Astrocyte (in vitro differentiated cells and primary cell): ENCODE data around the gene CDX1. TPM values are rescaled to one million over a fixed set of nuclear protein-coding genes. Genes with fewer than 3 reads are reported as not detected.

ENCODE experiments used
- DNase-seq: peaks from one replicate; pipeline ENCODE4 v3.0.0-alpha.2; 2010; ENCODE audit warnings: low read depth
- FAIRE-seq: peaks from 2 replicates; lab custom pipeline; 2011; peaks lifted over from hg19 to GRCh38; lab: Jason Lieb, UNC
- H2AFZ ChIP-seq: 2 replicates; pipeline ENCODE4 v1.6.0; 2012; ENCODE audit warnings: low read depth, low read length, inconsistent platforms
- H3K27ac ChIP-seq: 2 replicates; pipeline ENCODE4 v1.5.1; 2011; ENCODE audit warnings: low read depth, low read length, inconsistent platforms
- H3K27me3 ChIP-seq: 2 replicates; pipeline ENCODE4 v1.6.0; 2011; ENCODE audit warnings: low read length, inconsistent platforms; ENCODE audit not compliant: insufficient read depth
- H3K36me3 ChIP-seq: 2 replicates; pipeline ENCODE4 v1.5.1; 2011; ENCODE audit warnings: low read length, inconsistent platforms; ENCODE audit not compliant: insufficient read depth
- H3K4me1 ChIP-seq: 2 replicates; pipeline ENCODE4 v1.5.1; 2011; ENCODE audit warnings: low read length, inconsistent platforms; ENCODE audit not compliant: insufficient read depth
- H3K4me2 ChIP-seq: 2 replicates; pipeline ENCODE4 v1.6.0; 2012; ENCODE audit warnings: low read length, inconsistent platforms
- H3K4me3 ChIP-seq: 2 replicates; pipeline ENCODE4 v1.5.1; 2011; ENCODE audit warnings: low read depth, mild to moderate bottlenecking, low read length, inconsistent platforms; ENCODE audit not compliant: insufficient read depth
- H3K79me2 ChIP-seq: 2 replicates; pipeline ENCODE4 v1.6.0; 2012; ENCODE audit warnings: mild to moderate bottlenecking, low read length, inconsistent platforms; ENCODE audit not compliant: insufficient read depth
- H3K9ac ChIP-seq: 2 replicates; pipeline ENCODE4 v1.6.0; 2012; ENCODE audit warnings: mild to moderate bottlenecking, low read length, inconsistent platforms
- H3K9me3 ChIP-seq: 2 replicates; pipeline ENCODE4 v1.5.1; 2012; ENCODE audit warnings: low read depth, mild to moderate bottlenecking, low read length, inconsistent platforms; ENCODE audit not compliant: insufficient read depth
- H4K20me1 ChIP-seq: 2 replicates; pipeline ENCODE4 v1.6.0; 2012; ENCODE audit warnings: low read length, inconsistent platforms; ENCODE audit not compliant: insufficient read depth
- H3K27ac Mint-ChIP-seq: one replicate; pipeline ENCODE4 v1.8.0; 2021; ENCODE audit warnings: mild to moderate bottlenecking, mixed read lengths; ENCODE audit not compliant: unreplicated experiment
- H3K27me3 Mint-ChIP-seq: one replicate; pipeline ENCODE4 v1.8.0; 2021; ENCODE audit warnings: low read depth, mixed read lengths; ENCODE audit not compliant: unreplicated experiment
- H3K36me3 Mint-ChIP-seq: one replicate; pipeline ENCODE4 v1.8.0; 2021; ENCODE audit warnings: low read depth, mixed read lengths; ENCODE audit not compliant: unreplicated experiment
- H3K4me1 Mint-ChIP-seq: one replicate; pipeline ENCODE4 v1.8.0; 2021; ENCODE audit warnings: low read depth, mixed read lengths; ENCODE audit not compliant: unreplicated experiment
- H3K4me3 Mint-ChIP-seq: one replicate; pipeline ENCODE4 v1.8.0; 2021; ENCODE audit warnings: mild to moderate bottlenecking, moderate library complexity, mixed read lengths; ENCODE audit not compliant: unreplicated experiment
- H3K9me3 Mint-ChIP-seq: one replicate; pipeline ENCODE4 v1.8.0; 2021; ENCODE audit warnings: mild to moderate bottlenecking, mixed read lengths; ENCODE audit not compliant: unreplicated experiment
- CTCF ChIP-seq: IDR thresholded peaks from 2 replicates; pipeline ENCODE4 v1.5.1; 2011; ENCODE audit warnings: low read depth, mild to moderate bottlenecking, inconsistent platforms, low read length, moderate library complexity; ENCODE audit not compliant: insufficient read depth
- EZH2 ChIP-seq: IDR thresholded peaks from 2 replicates; pipeline ENCODE4 v1.6.1; 2012; ENCODE audit warnings: mild to moderate bottlenecking, low read length, inconsistent platforms; ENCODE audit not compliant: insufficient read depth
- total RNA-seq: library from RNA; stranded (reverse); gene quantifications from 2 replicates; pipeline ENCODE4 v1.2.1, GENCODE V29; 2021

Gene CDX1
- total RNA-seq, 1 donor from 2014 or later, result not detected

GRCh38 chr5:150124111-150124557, 42.4 kb upstream of the CDX1 start:
- H3K4me1 Mint-ChIP-seq, result peaks cover 2% of the 10 kb centered on the region
- H2AFZ ChIP-seq, result no peak overlapping the region
- FAIRE-seq (no peak), DNase-seq (no peak)
- H4K20me1 ChIP-seq, result no peaks in the 10 kb centered on the region
- no peak overlapping the region for H3K27ac Mint-ChIP-seq
- no peaks in the 10 kb centered on the region for H3K4me1 ChIP-seq
- no peaks in the 10 kb centered on the region for H3K79me2 ChIP-seq
- TF ChIP-seq EZH2, result no peak
- TF ChIP-seq CTCF, result no peak
- no peak overlapping the region for H3K4me2 ChIP-seq
- peaks cover 2% of the 10 kb centered on the region for H3K9me3 Mint-ChIP-seq
- H3K9me3 ChIP-seq, result no peaks in the 10 kb centered on the region
- H3K9ac ChIP-seq, result no peak overlapping the region
- no peaks in the 10 kb centered on the region for H3K27me3 ChIP-seq
- peaks cover 2% of the 10 kb centered on the region for H3K27me3 Mint-ChIP-seq
- no peak overlapping the region for H3K27ac ChIP-seq
- no peak overlapping the region for H3K4me3 ChIP-seq
- H3K36me3 ChIP-seq, result peaks cover 34% of the 10 kb centered on the region
- no peak overlapping the region for H3K4me3 Mint-ChIP-seq
- peaks cover 51% of the 10 kb centered on the region for H3K36me3 Mint-ChIP-seq

- no peak overlapping the region for H3K4me3 Mint-ChIP-seq
- FAIRE-seq (no peak), DNase-seq (no peak)
- no peak overlapping the region for H3K4me2 ChIP-seq
- H3K27ac ChIP-seq, result no peak overlapping the region
- no peaks in the 10 kb centered on the region for H3K27me3 ChIP-seq
- peaks cover 2% of the 10 kb centered on the region for H3K4me1 Mint-ChIP-seq
- H3K4me1 ChIP-seq, result no peaks in the 10 kb centered on the region
- peaks cover 35% of the 10 kb centered on the region for H3K36me3 ChIP-seq
- no peak overlapping the region for H3K27ac Mint-ChIP-seq
- no peak overlapping the region for H3K4me3 ChIP-seq
- no peak overlapping the region for H2AFZ ChIP-seq
- no peaks in the 10 kb centered on the region for H4K20me1 ChIP-seq
- H3K36me3 Mint-ChIP-seq, result peaks cover 49% of the 10 kb centered on the region
- H3K9me3 ChIP-seq, result no peaks in the 10 kb centered on the region
- no peak overlapping the region for H3K9ac ChIP-seq
- no peaks in the 10 kb centered on the region for H3K27me3 Mint-ChIP-seq
- no peaks in the 10 kb centered on the region for H3K79me2 ChIP-seq
- peaks cover 2% of the 10 kb centered on the region for H3K9me3 Mint-ChIP-seq
- TF ChIP-seq EZH2 (no peak), CTCF (no peak)
Observed at GRCh38 chr5:150124596-150124995, 42.0 kb upstream of the CDX1 start.

- DNase-seq (no peak), FAIRE-seq (no peak)
- no peak overlapping the region for H3K4me3 Mint-ChIP-seq
- H3K9ac ChIP-seq, result no peak overlapping the region
- H3K9me3 ChIP-seq, result no peaks in the 10 kb centered on the region
- H3K79me2 ChIP-seq, result no peaks in the 10 kb centered on the region
- H4K20me1 ChIP-seq, result no peaks in the 10 kb centered on the region
- no peaks in the 10 kb centered on the region for H3K27me3 Mint-ChIP-seq
- H3K4me1 ChIP-seq, result peaks cover 4% of the 10 kb centered on the region
- TF ChIP-seq CTCF (no peak), EZH2 (no peak)
- H3K36me3 Mint-ChIP-seq, result peaks cover 54% of the 10 kb centered on the region
- peaks cover 35% of the 10 kb centered on the region for H3K36me3 ChIP-seq
- peaks cover 8% of the 10 kb centered on the region for H3K4me1 Mint-ChIP-seq
- no peaks in the 10 kb centered on the region for H3K27me3 ChIP-seq
- H3K27ac ChIP-seq, result no peak overlapping the region
- H3K9me3 Mint-ChIP-seq, result peaks cover 2% of the 10 kb centered on the region
- H2AFZ ChIP-seq, result no peak overlapping the region
- no peak overlapping the region for H3K4me2 ChIP-seq
- no peak overlapping the region for H3K27ac Mint-ChIP-seq
- H3K4me3 ChIP-seq, result no peak overlapping the region
Observed at GRCh38 chr5:150125334-150125733, 41.2 kb upstream of the CDX1 start.
